ENCODE results near the gene ZFAND6.
"Not testable (repeated sequence)": the region's sequence is repeated elsewhere in the genome, so short reads cannot be mapped to it uniquely, and the experiment has no call there.

Gene ZFAND6

DNA sequence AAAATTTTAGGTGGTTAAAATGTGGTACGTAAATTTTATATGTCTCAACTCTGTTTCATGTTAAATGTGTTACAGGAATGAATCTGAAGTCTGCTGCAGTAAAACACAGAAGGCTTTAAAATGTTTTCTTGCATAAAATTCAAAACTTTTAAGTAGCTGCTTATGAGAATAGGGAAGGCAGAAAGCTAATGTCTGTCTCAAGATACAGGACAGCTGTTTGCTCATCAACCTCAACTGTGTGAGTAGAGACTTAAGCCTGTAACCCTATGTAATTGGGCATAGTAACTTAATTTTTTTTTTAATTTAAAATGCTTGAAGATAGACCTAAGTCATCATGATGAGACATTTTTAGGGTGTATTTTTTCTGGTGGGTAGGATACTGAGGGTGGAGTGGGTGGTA lies 38.9 kb downstream of the ZFAND6 start:
- no peak for DNase-seq (ENCODE audit: low read depth)

DNA sequence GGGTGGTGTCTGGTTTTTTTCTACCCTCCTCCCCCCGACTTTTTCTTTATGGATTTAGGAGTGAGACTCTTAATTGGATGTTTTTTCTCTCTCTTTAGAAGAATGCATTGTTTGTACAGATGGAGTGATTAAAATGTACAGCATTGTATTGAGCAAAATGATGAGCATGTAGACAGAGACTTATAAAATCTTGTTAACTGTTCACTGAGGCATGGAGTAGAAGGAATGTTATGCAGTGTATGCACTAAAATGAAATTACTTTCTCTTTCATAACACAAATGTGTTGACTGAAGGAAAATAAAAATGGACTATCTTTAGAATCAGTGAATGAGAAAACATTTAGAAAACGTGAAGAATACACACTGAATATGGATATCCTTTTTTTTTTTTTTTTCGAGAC lies 39.8 kb downstream of the ZFAND6 start:
- DNase-seq (ENCODE audit: low read depth), result no peak

DNA sequence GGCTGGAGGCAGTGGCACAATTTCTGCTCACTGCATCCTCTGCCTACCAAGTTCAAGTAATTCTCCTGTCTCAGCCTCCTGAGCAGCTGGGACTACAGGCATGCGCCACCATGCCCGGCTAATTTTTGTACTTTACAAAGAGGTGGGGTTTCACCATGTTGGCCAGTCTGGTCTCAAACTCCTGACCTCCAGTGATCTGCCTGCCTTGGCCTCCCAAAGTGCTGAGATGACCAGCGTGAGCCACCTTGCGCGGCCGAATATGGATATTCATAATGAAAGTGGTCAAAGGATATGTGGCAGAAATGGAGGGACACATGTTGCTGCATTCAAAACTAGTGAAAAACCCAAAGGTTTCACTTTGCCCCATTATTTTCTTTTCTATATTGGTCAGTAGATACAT lies 40.2 kb downstream of the ZFAND6 start:
- DNase-seq (ENCODE audit: low read depth), result not testable (repeated sequence)

DNA sequence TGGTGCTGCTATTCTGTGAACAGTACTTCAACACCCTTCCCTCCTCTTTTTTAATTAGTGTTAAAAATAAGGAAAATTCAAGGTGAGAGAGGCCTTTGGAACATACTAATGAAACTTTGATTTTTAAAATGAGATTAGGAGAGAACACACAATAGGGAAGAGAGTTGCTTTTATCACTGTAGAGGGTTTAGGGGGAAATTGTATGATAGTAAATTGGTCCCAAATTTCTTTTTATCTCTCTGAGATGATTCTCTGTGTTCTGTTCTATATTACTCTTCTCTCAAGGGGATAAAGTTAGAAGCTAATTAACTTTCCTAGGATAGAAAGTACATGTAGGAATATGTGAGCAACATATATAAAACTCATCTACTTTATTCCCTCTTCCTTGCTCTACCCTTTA lies 40.8 kb downstream of the ZFAND6 start:
- no peak for DNase-seq (ENCODE audit: low read depth)

DNA sequence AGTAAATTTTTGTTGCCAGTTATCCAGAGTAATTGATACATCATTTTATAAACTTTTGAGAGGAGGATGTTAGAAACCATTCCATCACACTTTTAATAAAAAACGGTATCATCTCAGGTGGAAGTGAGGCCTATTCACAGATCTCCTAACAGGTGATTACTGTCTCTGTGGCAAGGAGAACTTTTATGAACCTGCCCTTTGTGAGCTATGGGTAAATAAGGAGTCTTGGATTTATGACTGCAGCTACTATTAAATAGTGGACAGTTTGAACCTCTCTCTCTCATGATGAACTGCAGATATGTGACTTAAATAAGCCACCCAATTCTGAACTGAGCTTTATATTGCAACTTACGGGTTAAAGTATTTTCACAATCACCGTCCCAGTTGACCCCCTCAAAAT lies 45.7 kb downstream of the ZFAND6 start:
- no peak for DNase-seq (ENCODE audit: low read depth)

DNA sequence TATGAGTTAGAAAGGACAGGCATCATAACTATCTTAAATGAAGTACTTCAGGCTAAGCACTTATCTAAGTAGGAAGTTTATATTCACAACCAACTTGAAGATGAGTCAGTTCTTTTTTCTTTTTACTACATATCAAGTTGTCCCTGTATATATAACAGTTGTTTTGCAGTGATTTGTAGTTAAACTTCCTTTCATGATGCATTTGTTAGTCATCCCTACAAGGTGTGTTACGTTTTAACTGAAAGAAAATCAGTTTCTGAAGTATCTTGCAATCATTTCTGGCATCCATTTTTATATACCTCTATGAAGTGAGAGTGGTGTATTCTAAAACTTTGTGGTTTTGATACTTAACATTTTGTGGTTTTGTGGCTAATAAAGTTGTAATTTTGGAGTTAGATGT lies 46.1 kb downstream of the ZFAND6 start:
- no peak for DNase-seq (ENCODE audit: low read depth)

DNA sequence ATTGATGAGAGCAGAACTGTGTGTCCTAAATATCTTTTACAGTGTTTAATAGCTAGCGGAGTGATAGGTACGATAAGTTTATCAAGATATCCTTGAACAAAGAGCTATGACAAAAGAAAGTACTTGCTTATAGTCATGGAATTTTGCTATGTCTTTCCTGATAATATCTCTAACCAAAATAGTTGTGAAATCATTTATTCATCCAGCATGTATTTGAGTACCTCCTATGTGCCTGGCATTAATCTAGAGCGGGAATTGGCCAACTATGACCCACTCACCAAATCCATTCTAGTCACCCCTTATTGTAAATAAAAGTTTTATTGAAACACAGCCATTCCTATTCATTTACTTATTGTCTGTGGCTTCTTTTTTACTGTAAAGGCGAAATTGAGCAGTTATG lies 46.6 kb downstream of the ZFAND6 start:
- peak; percentile 12 for DNase-seq (ENCODE audit: low read depth)

DNA sequence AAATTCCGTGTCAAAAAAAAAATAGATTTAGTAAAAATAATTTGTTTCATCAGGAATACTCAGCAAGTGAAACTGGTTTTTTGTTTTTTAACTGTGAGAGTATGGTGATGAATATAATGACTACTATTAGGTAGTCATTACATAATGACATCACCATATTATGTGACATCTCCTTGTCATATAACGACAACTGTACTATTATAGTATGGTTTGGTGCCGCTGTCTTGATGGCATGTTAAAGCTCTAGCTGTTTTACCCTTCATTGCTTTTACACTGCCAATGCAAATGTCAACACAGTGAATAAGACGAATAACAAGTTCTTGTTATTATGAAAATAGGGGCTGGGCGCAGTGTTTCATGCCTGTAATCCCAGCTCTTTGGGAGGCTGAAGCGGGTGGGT lies 47.7 kb downstream of the ZFAND6 start:
- DNase-seq (ENCODE audit: low read depth), result no peak

DNA sequence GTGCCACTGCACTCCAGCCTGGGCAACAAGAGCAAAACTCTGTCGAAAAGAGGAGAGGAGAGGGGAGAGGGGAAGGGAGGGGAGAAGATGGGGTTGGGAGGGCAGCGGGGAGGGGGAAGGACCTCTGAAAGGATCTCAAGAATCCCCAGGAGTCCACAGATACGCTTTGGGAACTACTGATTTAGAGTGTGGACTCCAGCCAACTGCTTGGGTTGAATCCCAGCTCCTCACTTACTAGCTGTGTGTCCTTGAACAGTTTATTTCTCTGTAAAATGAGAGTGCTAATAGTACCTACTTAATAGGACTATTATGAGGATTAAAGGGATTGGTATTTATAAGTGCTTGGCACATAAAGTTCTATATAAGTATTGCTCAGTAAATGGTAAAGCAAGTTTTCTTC lies 48.3 kb downstream of the ZFAND6 start:
- DNase-seq (ENCODE audit: low read depth), result no peak

DNA sequence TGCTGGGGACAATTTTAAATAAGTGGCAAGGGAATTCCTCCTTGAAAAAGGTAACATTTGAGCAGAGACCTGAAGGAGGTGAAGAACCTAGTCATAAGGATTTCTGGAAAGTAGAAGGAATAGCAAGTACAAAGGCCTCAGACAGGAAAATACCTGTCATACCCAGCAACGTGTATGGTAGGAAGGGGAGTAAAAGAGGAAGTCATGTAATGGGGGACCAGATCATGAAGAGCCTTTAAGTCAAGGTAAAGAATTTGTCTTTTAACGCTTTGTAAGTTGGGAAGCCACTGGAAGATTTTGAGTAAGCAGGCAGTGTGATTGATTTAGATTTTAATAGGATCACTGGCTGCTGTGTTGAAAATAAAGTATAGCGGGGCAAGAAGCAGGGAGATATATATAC lies 49.9 kb downstream of the ZFAND6 start:
- no peak for DNase-seq (ENCODE audit: low read depth)

DNA sequence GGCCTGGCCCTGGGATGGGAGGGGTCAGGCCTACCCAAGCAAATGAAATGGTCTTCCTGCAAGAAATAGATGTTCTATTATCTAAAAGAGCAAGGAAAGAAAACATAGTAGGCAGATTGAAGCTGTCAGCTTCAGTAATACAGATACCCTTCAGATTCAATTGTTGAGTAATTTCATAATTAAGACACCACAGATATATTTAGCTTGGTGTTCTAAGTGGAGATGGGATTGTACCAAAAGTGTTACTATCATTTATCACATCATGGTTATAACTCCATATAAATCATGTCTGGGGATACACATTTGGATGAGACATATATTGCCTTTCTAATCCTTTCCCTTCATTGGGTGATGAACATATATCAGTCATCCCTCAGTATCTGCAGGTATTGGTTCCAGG lies 51.4 kb downstream of the ZFAND6 start:
- DNase-seq (ENCODE audit: low read depth), result no peak

DNA sequence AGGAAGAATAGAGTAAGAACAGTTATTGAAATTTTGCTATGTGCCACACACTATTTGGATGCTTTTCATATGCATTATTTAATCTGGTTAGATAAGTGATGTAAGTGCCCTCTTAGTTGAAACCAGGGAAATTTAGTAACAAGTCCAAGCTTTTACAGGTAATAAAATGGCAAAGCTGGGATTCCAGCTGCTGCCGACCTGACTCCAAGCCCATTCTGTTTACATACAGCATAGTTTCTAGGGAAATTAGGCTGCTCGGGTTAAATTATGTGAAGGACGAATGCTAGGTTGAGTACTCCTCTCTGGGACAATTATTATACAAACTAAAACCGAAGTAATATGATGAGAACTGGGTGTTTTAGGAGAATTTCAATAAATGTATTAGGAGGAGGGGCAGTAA lies 54.6 kb downstream of the ZFAND6 start:
- no peak for DNase-seq (ENCODE audit: low read depth)

DNA sequence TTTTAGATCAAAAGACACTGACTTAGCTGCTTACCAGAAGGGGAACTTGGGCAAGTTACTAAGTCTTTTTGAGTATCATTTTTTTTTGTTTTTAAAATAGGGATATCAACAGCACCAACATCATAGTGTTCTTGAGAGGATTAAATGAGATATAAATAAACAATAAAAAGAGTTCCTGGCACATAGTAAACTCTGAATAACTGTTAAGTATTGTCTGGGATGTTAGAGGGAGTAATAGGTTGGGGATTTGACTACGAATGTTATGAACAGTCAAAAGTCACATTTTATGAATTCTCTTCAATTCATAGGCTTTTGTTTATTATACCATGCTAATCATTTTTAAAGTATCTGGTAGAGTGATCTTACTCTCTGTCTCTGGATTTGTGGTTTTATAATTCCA lies 55.5 kb downstream of the ZFAND6 start:
- DNase-seq (ENCODE audit: low read depth), result no peak

DNA sequence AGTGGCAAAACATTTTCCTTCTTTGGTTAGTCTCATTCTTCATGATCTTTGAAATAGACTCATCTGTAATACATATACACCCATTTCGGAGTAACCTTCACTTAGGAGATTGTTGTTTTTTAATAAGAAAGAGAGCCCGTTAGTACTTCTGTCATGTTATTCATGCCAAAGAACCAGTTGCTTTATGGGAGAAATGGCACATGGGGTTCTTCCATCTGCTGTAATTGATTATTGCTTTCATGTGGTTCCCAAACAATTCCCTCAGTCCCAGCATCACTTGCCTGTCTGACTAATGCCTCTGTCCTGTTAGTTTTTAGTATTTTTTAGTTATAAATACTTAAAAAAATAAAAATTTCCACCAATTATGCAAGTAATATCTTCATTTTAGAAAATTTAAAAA lies 59.5 kb downstream of the ZFAND6 start:
- no peak for DNase-seq (ENCODE audit: low read depth)

DNA sequence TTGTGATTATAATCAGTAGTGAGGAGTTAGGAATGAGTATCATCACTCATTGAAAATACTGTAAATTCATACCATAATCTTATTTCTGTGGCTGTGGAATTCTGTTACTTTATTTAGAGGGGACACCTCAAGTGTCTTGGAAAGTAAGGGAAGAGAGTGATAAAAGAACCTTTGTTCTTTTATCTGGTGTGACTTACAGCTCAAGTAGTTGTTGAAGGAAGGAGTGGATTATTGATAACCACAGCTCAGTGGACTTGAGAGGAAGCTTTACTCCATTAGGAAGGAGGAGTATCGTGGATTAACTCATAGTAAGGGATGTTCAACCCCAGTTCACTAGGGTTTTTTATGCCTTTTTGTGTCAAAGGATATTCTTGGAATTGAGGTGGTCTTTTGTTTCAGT lies 61.2 kb downstream of the ZFAND6 start:
- no peak for DNase-seq (ENCODE audit: low read depth)

DNA sequence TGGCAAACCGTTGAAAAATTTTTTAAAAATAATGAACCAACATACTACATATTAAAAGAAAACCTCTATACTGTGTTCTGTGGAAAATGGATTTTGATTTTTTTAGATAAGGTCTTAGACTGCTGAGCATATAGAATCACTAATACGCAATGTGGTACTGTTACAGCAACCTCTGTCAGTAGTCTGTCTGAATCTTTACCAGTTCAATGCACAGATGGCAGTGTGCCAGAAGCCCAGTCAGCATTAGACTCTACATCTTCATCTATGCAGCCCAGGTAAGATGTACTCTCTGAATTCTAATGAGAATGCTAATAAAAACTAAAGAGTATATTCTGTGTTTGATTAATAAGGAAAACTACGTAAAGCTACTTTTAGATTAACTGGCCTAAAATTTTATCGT lies 62.1 kb downstream of the ZFAND6 start:
- DNase-seq (ENCODE audit: low read depth), result no peak

DNA sequence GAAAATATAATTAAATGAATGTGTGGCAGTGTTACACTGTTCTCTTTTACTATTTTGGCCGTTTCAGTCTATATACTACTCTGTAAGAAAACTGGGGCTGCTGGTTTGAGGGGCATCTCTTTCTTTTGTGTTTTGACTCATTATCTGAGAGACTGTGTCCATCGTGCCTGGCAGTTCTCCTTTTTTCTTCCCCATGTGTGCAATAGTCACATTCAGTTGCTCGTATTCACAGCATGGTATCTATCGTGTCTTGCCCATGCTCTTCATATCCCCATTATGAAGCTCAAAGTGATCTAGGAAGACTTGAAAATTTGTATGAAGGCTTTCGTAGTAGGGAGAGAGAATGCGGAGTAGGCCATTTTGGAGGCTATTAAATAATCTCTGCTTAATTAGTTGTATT lies 63.6 kb downstream of the ZFAND6 start:
- DNase-seq (ENCODE audit: low read depth), result no peak

DNA sequence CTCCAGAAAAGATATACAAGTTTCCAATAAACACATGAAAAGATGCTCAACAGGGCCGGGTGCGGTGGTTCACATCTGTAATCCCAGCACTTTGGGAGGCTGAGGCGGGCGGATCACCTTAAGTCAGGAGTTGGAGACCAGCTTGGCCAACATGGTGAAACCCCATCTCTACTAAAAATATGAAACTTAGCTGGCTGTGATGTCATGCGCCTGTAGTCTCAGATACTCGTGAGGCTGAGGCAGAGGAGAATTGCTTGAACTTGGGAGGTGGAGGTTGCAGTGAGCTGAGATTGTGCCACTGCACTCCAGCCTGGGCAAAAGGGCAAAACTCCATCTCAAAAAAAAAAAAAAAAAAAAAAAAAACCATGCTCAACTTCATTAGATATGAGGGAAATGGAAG lies 67.8 kb downstream of the ZFAND6 start:
- not testable (repeated sequence) for DNase-seq (ENCODE audit: low read depth)

DNA sequence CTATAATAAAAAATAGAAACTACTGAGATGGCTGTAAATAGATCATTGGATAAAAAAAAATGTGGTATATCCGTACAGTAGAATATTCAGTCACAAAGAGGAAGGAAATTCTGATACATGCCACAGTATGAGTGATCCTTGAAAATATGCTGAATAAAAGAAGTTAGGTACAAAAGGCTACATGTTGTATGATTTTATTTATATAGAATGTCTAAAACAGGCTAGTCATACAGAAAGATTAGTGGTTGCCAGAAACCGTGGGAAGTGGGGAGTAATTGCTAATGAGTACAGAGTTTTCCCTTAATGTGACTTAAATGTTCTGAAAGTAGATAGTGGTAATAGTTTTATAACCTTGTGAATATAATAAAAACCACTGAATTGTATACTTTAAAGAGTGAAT lies 68.4 kb downstream of the ZFAND6 start:
- no peak for DNase-seq (ENCODE audit: low read depth)

DNA sequence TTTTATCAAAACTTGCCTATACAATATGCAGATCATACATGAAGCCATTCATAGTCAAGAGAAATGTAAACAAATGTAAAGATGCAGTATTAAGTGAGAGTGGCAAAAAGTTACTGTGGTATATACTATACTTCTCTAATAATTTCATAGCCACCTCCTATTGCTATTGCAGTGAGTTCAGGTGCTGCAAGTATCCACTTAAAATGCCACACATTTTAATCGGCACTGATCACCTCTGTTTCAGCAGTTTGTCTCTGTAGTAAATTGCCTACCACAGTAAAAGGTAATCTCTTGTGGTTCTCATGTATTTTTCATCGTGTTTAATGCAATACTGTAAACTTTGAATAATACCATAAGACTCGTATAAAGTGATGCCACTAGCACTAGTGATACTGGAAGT lies 72.9 kb downstream of the ZFAND6 start:
- DNase-seq (ENCODE audit: low read depth), result no peak

DNA sequence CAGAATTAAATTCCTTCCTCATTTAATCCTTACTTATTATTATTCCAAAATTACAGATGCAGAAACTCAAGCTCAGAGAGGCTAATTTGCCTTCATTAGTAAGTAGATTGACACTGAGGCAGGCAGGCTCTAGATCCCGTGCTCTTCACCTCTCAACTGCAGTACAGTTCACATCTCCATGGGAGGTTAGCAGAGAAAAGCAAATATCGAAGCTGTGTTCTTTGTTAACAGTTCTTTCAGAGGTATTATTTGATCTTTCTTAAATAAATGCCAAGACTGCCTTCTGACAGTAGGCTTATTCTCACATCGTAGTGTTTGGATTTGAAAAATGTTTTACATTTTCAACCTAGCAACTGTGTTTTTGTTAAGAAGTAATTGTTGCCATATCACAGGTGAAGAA lies 77.4 kb downstream of the ZFAND6 start:
- DNase-seq (ENCODE audit: low read depth), result no peak

DNA sequence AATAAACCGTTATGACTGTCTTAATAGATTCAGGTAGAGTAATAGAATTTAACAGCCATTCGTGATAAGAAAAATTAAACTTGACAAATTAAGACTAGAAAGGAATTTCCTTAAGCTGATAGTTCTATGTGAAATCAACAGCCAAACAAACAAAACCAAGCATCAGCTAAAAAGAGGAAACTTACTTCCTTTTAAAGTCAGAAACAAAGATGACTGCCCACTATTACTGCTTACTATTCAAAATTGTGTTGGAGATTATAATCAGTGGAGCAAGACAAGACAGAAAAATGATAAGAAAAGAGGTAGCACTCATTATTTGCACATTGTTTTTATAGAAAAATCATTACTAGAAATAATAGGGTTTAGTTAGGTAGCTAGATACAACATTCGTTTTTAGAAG lies 79.5 kb downstream of the ZFAND6 start:
- no peak for DNase-seq (ENCODE audit: low read depth)

DNA sequence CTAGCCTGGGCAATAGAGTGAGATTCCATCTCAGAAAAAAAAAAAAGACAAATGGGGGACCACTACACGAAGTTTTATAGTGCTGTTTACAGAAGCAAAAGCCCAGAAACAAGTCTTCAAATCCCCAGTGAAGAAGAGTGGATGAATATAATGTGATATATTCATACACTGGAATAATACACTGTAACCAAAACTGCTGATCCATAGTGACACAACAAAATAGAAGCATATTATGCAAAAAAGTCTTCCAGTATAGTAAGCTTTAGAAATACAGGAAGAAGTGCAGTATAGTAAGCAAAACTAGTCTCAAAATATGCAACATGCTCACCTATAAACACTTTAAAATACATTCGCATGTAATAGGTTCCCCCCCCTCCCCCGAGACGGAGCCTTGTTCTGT lies 81.4 kb downstream of the ZFAND6 start:
- no peak for DNase-seq (ENCODE audit: low read depth)

DNA sequence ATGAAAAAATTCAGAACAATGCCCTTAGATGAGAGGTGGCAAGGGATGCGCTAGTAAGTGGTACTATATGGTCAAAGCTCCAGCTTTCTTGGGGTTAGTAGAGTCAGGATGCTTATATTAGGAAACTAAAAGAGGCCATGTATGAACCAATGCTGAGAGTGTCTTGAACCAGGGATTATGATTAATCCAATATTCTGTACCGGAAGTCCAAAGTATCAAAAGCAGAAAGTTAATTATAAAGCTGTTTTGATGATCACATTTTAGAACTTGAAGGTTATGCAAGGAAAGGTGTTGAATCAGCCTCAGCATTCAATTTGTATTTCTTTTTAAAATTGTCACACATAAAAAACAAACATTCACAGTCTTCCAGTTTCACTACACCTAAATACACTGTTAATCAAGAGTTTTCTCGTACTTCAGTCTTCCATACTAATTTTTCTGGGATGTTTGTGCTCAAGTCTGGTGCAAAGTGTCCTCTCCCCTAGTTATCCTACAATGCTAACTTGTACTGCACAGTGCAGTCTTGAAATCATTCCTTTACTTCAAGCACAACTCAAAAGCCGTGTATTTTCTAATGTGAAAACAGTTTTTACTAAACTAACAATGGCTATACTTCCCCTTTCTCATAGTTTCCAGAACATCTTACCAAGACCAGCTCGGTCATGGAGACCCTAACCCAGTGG lies 82.6 kb downstream of the ZFAND6 start:
- DNase-seq (ENCODE audit: low read depth), result no peak

DNA sequence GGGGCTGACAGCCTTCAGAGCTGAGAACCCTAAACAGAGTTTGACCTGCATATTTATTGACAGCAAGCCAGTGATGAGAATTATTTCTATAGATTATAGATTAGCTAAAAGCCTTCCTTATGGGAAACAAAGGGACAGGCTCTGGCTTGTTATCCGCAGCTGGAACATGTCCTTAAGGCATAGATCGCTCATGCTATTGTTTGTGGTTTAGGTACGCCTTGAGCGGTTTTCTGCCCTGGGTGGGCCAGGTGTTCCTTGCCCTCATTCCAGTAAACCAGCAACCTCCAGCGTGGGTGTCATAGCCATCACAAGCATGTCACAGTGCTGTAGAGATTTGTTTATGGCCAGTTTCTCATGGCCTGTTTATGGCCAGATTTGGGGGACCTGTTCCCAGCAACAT lies 83.2 kb downstream of the ZFAND6 start:
- DNase-seq (ENCODE audit: low read depth), result no peak
